A549 (cell line): ENCODE results near the gene RASGRF1. TPM values are rescaled to one million over a fixed set of nuclear protein-coding genes. Genes with fewer than 3 reads are reported as not detected.

Experiments used
- ATAC-seq, 2 experiments: fragments of 200-7000 bp in 1 of 2; fragments of >200 bp in 1 of 2; cut with Nextera tagmentation in 1 of 2; cut with Tn5 transposase in 1 of 2; 3 replicates each; pipeline versions ENCODE4 v1.8.0 to v1.9.1; 2018 to 2020; ENCODE audit warnings: mild to moderate bottlenecking in 1 of 2, moderate library complexity in 1 of 2
- CTCF ChIA-PET: fragments of 300-600 bp; sonication (Branson Sonifier 250); formaldehyde crosslinking; extraction: SDS; loops from one replicate; lab custom pipeline; 2021; ENCODE audit warnings: antibody characterized with exemption, inconsistent platforms; lab: Yijun Ruan, JAX
- POLR2A ChIA-PET: fragments of 350-600 bp; formaldehyde crosslinking; extraction: SDS; loops from one replicate; lab custom pipeline; 2021; ENCODE audit warnings: antibody characterized with exemption, inconsistent platforms; lab: Yijun Ruan, JAX
- DNase-seq, 2 experiments: peaks; one replicate each; pipeline versions ENCODE4 v3.0.0 to v3.0.0-alpha.2; 2011 to 2016; ENCODE audit warnings: low read depth in 1 of 2, low spot score in 1 of 2
- FAIRE-seq: peaks from 2 replicates; lab custom pipeline; 2011; peaks lifted over from hg19 to GRCh38; lab: Jason Lieb, UNC
- H3K27ac ChIP-seq, 2 experiments: fragments of >200 bp; sonication (Bioruptor Twin); formaldehyde crosslinking; 3 replicates each; pipeline ENCODE4 v1.5.1; 2016 to 2017
- H3K4me1 ChIP-seq: fragments of >200 bp; sonication (Bioruptor Twin); formaldehyde crosslinking; 3 replicates; pipeline ENCODE4 v1.6.1; 2016
- H3K4me2 ChIP-seq: fragments of >200 bp; sonication (Bioruptor Twin); formaldehyde crosslinking; 3 replicates; pipeline ENCODE4 v1.6.1; 2016
- H3K4me3 ChIP-seq: fragments of >200 bp; sonication (Bioruptor Twin); formaldehyde crosslinking; 3 replicates; pipeline ENCODE4 v1.5.1; 2016
- H3K9me3 ChIP-seq: fragments of >200 bp; sonication (Bioruptor Twin); formaldehyde crosslinking; 3 replicates; pipeline ENCODE4 v1.6.1; 2016
- CBX2 ChIP-seq: fragments of 200-600 bp; sonication (generic); IDR thresholded peaks from 2 replicates; pipeline ENCODE4 v1.6.1; 2016; ENCODE audit warnings: low read depth, mild to moderate bottlenecking, borderline replicate concordance
- CHD4 ChIP-seq: fragments of 200-600 bp; sonication (generic); IDR thresholded peaks from 2 replicates; pipeline ENCODE4 v1.6.1; 2016; ENCODE audit warnings: antibody characterized with exemption, mild to moderate bottlenecking, borderline replicate concordance
- EHMT2 ChIP-seq: fragments of 200-600 bp; sonication (generic); IDR thresholded peaks from 2 replicates; pipeline ENCODE4 v1.6.1; 2016; ENCODE audit warnings: antibody characterized with exemption, low read depth, mild to moderate bottlenecking, moderate library complexity
- EP300 ChIP-seq, 2 experiments: fragments of >200 bp; sonication (Bioruptor Twin); formaldehyde crosslinking; IDR thresholded peaks; 2 replicates in 1 of 2; 3 replicates in 1 of 2; pipeline ENCODE4 v1.6.1; 2016 to 2017
- HDAC2 ChIP-seq: fragments of 200-600 bp; sonication (generic); IDR thresholded peaks from 2 replicates; pipeline ENCODE4 v1.6.1; 2016
- HEYL ChIP-seq: fragments of 250-450 bp; sonication (Bioruptor Pico); IDR thresholded peaks from 2 replicates; pipeline ENCODE4 v1.8.0; 2021; ENCODE audit warnings: mild to moderate bottlenecking, moderate library complexity
- HOXB13 ChIP-seq: fragments of 250-450 bp; sonication (Bioruptor Pico); IDR thresholded peaks from 2 replicates; pipeline ENCODE4 v1.5.0; 2020; ENCODE audit warnings: low read depth, mild to moderate bottlenecking, moderate library complexity
- KDM1A ChIP-seq: fragments of 200-600 bp; sonication (generic); IDR thresholded peaks from 2 replicates; pipeline ENCODE4 v1.6.1; 2016; ENCODE audit warnings: low read depth, mild to moderate bottlenecking
- KDM5A ChIP-seq: fragments of 200-600 bp; sonication (generic); IDR thresholded peaks from 2 replicates; pipeline ENCODE4 v1.6.1; 2016; ENCODE audit warnings: antibody characterized with exemption, mild to moderate bottlenecking
- MAFK ChIP-seq: fragments of 450-650 bp; IDR thresholded peaks from 2 replicates; pipeline ENCODE4 v1.6.1; 2014; ENCODE audit not compliant: partially characterized antibody
- NFE2L2 ChIP-seq: fragments of 150-350 bp; conservative IDR thresholded peaks from 2 replicates; pipeline ENCODE4 v1.6.1; 2014; ENCODE audit warnings: low read length
- RAD21 ChIP-seq, 2 experiments: fragments of >200 bp in 1 of 2; sonication (Bioruptor Twin) in 1 of 2; formaldehyde crosslinking in 1 of 2; IDR thresholded peaks in 1 of 2; conservative IDR thresholded peaks in 1 of 2; 2 replicates in 1 of 2; 3 replicates in 1 of 2; pipeline ENCODE4 v1.6.1; 2012 to 2018; ENCODE audit warnings: inconsistent platforms in 1 of 2
- RNF2 ChIP-seq: fragments of 200-600 bp; sonication (generic); IDR thresholded peaks from 2 replicates; pipeline ENCODE4 v1.6.1; 2016; ENCODE audit warnings: low read depth, mild to moderate bottlenecking, antibody characterized with exemption, moderate library complexity, borderline replicate concordance
- SREBF2 ChIP-seq: fragments of 450-650 bp; IDR thresholded peaks from 2 replicates; pipeline ENCODE4 v1.6.1; 2014; ENCODE audit warnings: mild to moderate bottlenecking, moderate library complexity
- ZC3H11A ChIP-seq: fragments of 450-650 bp; IDR thresholded peaks from 2 replicates; pipeline ENCODE4 v1.6.1; 2014; ENCODE audit warnings: antibody characterized with exemption, mild to moderate bottlenecking
- WGBS: methylation state at CpG from one replicate; pipeline ENCODE4 v1.1.6; 2017; ENCODE audit errors: missing lambda C conversion rate; 5-methylcytosine and 5-hydroxymethylcytosine counted together
- polyA plus RNA-seq, 4 experiments: library from polyadenylated mRNA; depleted of rRNA in 3 of 4; stranded (reverse); fragments of >200 nt; fragmentation: RNase III in 1 of 4; extraction: RNeasy Plus Mini Kit Qiagen cat#74134 plus additional on column Dnase treatment in 1 of 4; gene quantifications; 2 replicates in 3 of 4; 3 replicates in 1 of 4; pipeline ENCODE4 v1.2.3, GENCODE V29; 2011 to 2017
- TF ChIP-seq, protein P1 (sequence below): fragments of 450-650 bp; IDR thresholded peaks from 2 replicates; pipeline ENCODE4 v1.6.1; 2014; ENCODE audit warnings: antibody characterized with exemption
- TF ChIP-seq, protein P2 (sequence below): fragments of 250-450 bp; sonication (Bioruptor Pico); IDR thresholded peaks from 2 replicates; pipeline ENCODE4 v1.5.0; 2021; ENCODE audit warnings: mild to moderate bottlenecking, moderate library complexity, borderline replicate concordance
- TF ChIP-seq, protein P3 (sequence below): fragments of 250-450 bp; sonication (Bioruptor Pico); IDR thresholded peaks from 2 replicates; pipeline ENCODE4 v1.5.0; 2020; ENCODE audit warnings: low read depth, mild to moderate bottlenecking, moderate library complexity
- TF ChIP-seq, protein P4 (sequence below): fragments of 200-600 bp; sonication (generic); IDR thresholded peaks from 2 replicates; pipeline ENCODE4 v1.6.1; 2016; ENCODE audit warnings: antibody characterized with exemption, mild to moderate bottlenecking, moderate library complexity
- TF ChIP-seq, protein P5 (sequence below): fragments of >200 bp; sonication (Bioruptor Twin); formaldehyde crosslinking; IDR thresholded peaks from 2 replicates; pipeline ENCODE4 v1.6.1; 2016

The RASGRF1 gene
- polyA plus RNA-seq, 2 of the 4 experiments (the other 2 are of a cell fraction): 0.13 to 0.21 TPM

DNA sequence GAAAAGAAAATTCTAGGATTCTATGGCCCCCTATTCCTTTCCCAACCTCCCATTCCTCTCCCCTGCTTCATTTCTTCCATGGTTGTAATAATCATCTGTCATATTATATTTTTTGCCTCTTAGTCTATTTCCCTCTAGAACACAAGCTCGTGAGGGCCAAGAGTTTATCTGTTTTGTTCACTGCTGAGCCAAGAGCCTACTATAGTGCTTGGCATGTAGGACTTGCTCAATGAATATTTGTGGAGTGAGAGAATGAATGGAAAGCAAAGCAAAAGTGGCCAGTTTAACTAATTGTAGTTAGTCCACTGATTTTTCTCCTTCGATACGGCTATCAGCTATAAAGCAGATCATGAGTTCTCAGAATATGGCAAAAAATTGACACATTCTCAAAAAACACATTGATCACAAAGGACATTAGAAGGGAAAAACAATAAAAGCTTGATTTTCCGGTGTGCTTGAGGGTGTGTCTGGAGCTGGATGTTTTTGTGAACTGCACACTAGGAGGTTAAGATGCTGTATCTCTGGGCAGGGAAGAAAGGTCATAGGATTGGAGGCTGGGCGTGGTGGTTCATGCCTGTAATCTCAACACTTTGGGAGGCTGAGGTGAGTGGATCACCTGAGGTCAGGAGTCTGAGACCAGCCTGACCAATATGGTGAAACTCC, 120.8 kb downstream of the RASGRF1 start:
- 79% methylated on average over 5 of the region's 5 CpGs for WGBS
- DNase-seq (no peak), FAIRE-seq (peak; percentile 92), ATAC-seq (no peak)
- H3K9me3 ChIP-seq: no peaks in the 10 kb centered on the region
- ChIA-PET POLR2A (interaction anchor here (0.6 kb wide), 1 partner anchor 110 kb away, joined by 4 read pairs; no protein-coding TSS in a partner anchor), CTCF (interaction anchor here (1.2 to 2.1 kb wide), 3 partner anchors 11 to 215 kb away, joined by 3 to 14 read pairs (median 4); no protein-coding TSS in a partner anchor)
- no peak overlapping the region for H3K4me2 ChIP-seq
- H3K27ac ChIP-seq: no peak overlapping the region
- TF ChIP-seq CBX2 (no peak), EP300 (IDR thresholded peaks at IDR 0.05) (no peak), RAD21 (conservative IDR thresholded peaks at IDR 0.05 in 1 of 2, IDR thresholded peaks at IDR 0.05 in 1 of 2) (no peak), HDAC2 (no peak), KDM5A (no peak), RNF2 (no peak)
- TF ChIP-seq, protein P1, sequence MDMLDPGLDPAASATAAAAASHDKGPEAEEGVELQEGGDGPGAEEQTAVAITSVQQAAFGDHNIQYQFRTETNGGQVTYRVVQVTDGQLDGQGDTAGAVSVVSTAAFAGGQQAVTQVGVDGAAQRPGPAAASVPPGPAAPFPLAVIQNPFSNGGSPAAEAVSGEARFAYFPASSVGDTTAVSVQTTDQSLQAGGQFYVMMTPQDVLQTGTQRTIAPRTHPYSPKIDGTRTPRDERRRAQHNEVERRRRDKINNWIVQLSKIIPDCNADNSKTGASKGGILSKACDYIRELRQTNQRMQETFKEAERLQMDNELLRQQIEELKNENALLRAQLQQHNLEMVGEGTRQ: no peak
- no peaks in the 10 kb centered on the region for H3K4me1 ChIP-seq
- no peak overlapping the region for H3K4me3 ChIP-seq

DNA sequence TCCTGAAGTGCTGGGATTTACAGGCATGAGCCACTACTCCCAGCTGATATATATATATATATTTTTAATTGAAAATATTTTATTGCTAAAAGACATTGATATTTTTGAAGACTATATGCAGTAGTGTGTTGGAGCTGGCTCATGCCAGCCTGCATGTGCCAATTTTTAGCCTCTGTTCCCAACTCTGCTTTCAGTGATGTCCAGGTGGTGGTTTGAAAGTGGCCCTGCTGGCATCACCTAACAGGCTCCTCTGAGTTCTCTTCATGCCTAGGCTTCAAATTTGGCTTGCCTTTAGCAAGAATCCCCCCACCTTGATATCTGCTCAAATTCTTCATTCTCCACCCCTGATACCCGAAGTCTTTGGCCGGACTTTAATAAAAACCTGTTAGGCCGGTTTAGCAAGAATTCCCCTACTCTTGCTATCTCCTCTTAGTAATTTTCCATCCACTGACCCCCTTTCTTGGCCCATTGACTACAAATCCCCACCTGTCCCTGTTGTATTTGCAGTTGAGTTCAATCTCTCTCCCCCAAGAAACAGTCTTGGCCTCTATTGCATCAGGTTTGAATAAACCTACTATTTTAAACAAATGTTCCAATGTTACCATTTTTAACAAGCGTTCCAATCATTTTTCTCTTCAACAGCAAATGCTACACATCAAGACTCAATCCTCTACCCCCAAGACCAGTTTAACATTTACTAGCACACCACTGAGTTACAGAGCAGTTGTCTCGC, 121.9 kb downstream of the RASGRF1 start:
- ATAC-seq (no peak), DNase-seq (no peak), FAIRE-seq (no peak)
- TF ChIP-seq EHMT2 (no peak), HOXB13 (CRISPR knock-in tag) (no peak), KDM1A (no peak), KDM5A (no peak), HEYL (CRISPR knock-in tag) (no peak), RAD21 (conservative IDR thresholded peaks at IDR 0.05 in 1 of 2, IDR thresholded peaks at IDR 0.05 in 1 of 2) (no peak), MAFK (no peak), NFE2L2 (no peak), ZC3H11A (no peak), SREBF2 (no peak), CHD4 (no peak)
- TF ChIP-seq, protein P2, sequence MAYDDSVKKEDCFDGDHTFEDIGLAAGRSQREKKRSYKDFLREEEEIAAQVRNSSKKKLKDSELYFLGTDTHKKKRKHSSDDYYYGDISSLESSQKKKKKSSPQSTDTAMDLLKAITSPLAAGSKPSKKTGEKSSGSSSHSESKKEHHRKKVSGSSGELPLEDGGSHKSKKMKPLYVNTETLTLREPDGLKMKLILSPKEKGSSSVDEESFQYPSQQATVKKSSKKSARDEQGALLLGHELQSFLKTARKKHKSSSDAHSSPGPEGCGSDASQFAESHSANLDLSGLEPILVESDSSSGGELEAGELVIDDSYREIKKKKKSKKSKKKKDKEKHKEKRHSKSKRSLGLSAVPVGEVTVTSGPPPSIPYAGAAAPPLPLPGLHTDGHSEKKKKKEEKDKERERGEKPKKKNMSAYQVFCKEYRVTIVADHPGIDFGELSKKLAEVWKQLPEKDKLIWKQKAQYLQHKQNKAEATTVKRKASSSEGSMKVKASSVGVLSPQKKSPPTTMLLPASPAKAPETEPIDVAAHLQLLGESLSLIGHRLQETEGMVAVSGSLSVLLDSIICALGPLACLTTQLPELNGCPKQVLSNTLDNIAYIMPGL (CRISPR knock-in tag): no peak
- TF ChIP-seq, protein P3, sequence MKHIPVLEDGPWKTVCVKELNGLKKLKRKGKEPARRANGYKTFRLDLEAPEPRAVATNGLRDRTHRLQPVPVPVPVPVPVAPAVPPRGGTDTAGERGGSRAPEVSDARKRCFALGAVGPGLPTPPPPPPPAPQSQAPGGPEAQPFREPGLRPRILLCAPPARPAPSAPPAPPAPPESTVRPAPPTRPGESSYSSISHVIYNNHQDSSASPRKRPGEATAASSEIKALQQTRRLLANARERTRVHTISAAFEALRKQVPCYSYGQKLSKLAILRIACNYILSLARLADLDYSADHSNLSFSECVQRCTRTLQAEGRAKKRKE (CRISPR knock-in tag): no peak
- TF ChIP-seq, protein P4, sequence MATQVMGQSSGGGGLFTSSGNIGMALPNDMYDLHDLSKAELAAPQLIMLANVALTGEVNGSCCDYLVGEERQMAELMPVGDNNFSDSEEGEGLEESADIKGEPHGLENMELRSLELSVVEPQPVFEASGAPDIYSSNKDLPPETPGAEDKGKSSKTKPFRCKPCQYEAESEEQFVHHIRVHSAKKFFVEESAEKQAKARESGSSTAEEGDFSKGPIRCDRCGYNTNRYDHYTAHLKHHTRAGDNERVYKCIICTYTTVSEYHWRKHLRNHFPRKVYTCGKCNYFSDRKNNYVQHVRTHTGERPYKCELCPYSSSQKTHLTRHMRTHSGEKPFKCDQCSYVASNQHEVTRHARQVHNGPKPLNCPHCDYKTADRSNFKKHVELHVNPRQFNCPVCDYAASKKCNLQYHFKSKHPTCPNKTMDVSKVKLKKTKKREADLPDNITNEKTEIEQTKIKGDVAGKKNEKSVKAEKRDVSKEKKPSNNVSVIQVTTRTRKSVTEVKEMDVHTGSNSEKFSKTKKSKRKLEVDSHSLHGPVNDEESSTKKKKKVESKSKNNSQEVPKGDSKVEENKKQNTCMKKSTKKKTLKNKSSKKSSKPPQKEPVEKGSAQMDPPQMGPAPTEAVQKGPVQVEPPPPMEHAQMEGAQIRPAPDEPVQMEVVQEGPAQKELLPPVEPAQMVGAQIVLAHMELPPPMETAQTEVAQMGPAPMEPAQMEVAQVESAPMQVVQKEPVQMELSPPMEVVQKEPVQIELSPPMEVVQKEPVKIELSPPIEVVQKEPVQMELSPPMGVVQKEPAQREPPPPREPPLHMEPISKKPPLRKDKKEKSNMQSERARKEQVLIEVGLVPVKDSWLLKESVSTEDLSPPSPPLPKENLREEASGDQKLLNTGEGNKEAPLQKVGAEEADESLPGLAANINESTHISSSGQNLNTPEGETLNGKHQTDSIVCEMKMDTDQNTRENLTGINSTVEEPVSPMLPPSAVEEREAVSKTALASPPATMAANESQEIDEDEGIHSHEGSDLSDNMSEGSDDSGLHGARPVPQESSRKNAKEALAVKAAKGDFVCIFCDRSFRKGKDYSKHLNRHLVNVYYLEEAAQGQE: no peak
- TF ChIP-seq, protein P5, sequence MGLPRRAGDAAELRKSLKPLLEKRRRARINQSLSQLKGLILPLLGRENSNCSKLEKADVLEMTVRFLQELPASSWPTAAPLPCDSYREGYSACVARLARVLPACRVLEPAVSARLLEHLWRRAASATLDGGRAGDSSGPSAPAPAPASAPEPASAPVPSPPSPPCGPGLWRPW: no peak
- Histone ChIP-seq H3K4me1 (no peaks in the 10 kb centered on the region), H3K4me2 (no peak overlapping the region), H3K27ac (no peak overlapping the region), H3K4me3 (no peak overlapping the region), H3K9me3 (no peaks in the 10 kb centered on the region)
- CTCF ChIA-PET: interaction anchor here (0.7 to 3.4 kb wide), 7 partner anchors 10 to 216 kb away, joined by 3 to 22 read pairs (median 4); no protein-coding TSS in a partner anchor
- POLR2A ChIA-PET: no interaction called here
- 92% methylated on average over 5 of the region's 5 CpGs for WGBS
